HEK293 (cell line): Measurements from ENCODE around the gene KIF2C.

ENCODE experiments used
- CTCF ChIA-PET: fragments of 350-600 bp; formaldehyde crosslinking; extraction: SDS; loops from one replicate; lab custom pipeline; 2021; ENCODE audit warnings: antibody characterized with exemption; lab: Yijun Ruan, JAX
- POLR2A ChIA-PET: fragments of 300-600 bp; formaldehyde crosslinking; extraction: SDS; loops from one replicate; lab custom pipeline; 2020; ENCODE audit warnings: antibody characterized with exemption, inconsistent platforms; lab: Yijun Ruan, JAX
- H3K27ac ChIP-seq: fragments of 200-500 bp; sonication (Bioruptor generic); 2 replicates; pipeline ENCODE4 v1.5.1; 2014; ENCODE audit warnings: low read depth, low read length, control low read depth, inconsistent platforms; ENCODE audit errors: extremely low read depth
- H3K36me3 ChIP-seq, 2 experiments: fragments of 200-500 bp in 1 of 2; sonication (Bioruptor generic) in 1 of 2; 1 replicate in 1 of 2; 2 replicates in 1 of 2; pipeline ENCODE4 v1.5.1; 2014 to 2017; ENCODE audit warnings: inconsistent platforms in 2 of 2, low read length in 2 of 2; ENCODE audit not compliant: control insufficient read depth in 2 of 2, insufficient read depth in 1 of 2
- H3K4me1 ChIP-seq: fragments of 200-500 bp; sonication (Bioruptor generic); 2 replicates; pipeline ENCODE4 v1.5.1; 2014; ENCODE audit warnings: mild to moderate bottlenecking, low read length, inconsistent platforms; ENCODE audit not compliant: control insufficient read depth, insufficient read depth
- H3K4me3 ChIP-seq: 2 replicates; pipeline ENCODE4 v1.5.1; 2011; ENCODE audit warnings: low read depth, mild to moderate bottlenecking, control low read depth, low read length, moderate library complexity
- H3K9me3 ChIP-seq: fragments of 200-500 bp; sonication (Bioruptor generic); 2 replicates; pipeline ENCODE4 v1.5.1; 2014; ENCODE audit warnings: low read depth, low read length, inconsistent platforms; ENCODE audit not compliant: control insufficient read depth, insufficient read depth
- EGR2 ChIP-seq: fragments of 450-650 bp; formaldehyde crosslinking; IDR thresholded peaks from 2 replicates; pipeline ENCODE4 v1.5.1; 2016; ENCODE audit warnings: low read depth, missing biosample characterization, missing genetic modification characterization
- GLIS2 ChIP-seq: fragments of 450-650 bp; formaldehyde crosslinking; IDR thresholded peaks from 2 replicates; pipeline ENCODE4 v1.5.1; 2016; ENCODE audit warnings: missing biosample characterization, missing genetic modification characterization
- HOXC10 ChIP-seq: sonication (generic); formaldehyde crosslinking; IDR thresholded peaks from 2 replicates; pipeline ENCODE4 v1.8.1; 2023; ENCODE audit warnings: mild to moderate bottlenecking, missing genetic modification reagents
- KLF10 ChIP-seq: fragments of 450-650 bp; IDR thresholded peaks from 2 replicates; pipeline ENCODE4 v1.5.1; 2018; ENCODE audit warnings: missing biosample characterization, mild to moderate bottlenecking, missing genetic modification characterization
- SP2 ChIP-seq: fragments of 450-650 bp; formaldehyde crosslinking; IDR thresholded peaks from 2 replicates; pipeline ENCODE4 v1.5.1; 2016; ENCODE audit warnings: missing biosample characterization, missing genetic modification characterization
- WT1 ChIP-seq: fragments of 450-650 bp; formaldehyde crosslinking; IDR thresholded peaks from 2 replicates; pipeline ENCODE4 v1.5.1; 2016; ENCODE audit warnings: missing biosample characterization, missing genetic modification characterization
- ZBTB20 ChIP-seq: fragments of 450-650 bp; formaldehyde crosslinking; IDR thresholded peaks from 2 replicates; pipeline ENCODE4 v1.5.1; 2016; ENCODE audit warnings: missing biosample characterization, missing genetic modification characterization
- ZFHX2 ChIP-seq: fragments of 450-650 bp; formaldehyde crosslinking; conservative IDR thresholded peaks from 2 replicates; pipeline ENCODE4 v1.5.1; 2016; ENCODE audit warnings: missing biosample characterization, missing genetic modification characterization
- ZFP37 ChIP-seq: fragments of 450-650 bp; formaldehyde crosslinking; IDR thresholded peaks from 2 replicates; pipeline ENCODE4 v1.5.1; 2016; ENCODE audit warnings: missing biosample characterization, missing genetic modification characterization
- ZNF248 ChIP-seq: fragments of 450-650 bp; formaldehyde crosslinking; IDR thresholded peaks from 2 replicates; pipeline ENCODE4 v1.5.1; 2017; ENCODE audit warnings: missing biosample characterization, missing genetic modification characterization
- ZNF311 ChIP-seq: fragments of 450-650 bp; formaldehyde crosslinking; IDR thresholded peaks from 2 replicates; pipeline ENCODE4 v1.5.1; 2017; ENCODE audit warnings: missing biosample characterization, missing genetic modification characterization, borderline replicate concordance
- ZNF341 ChIP-seq: fragments of 450-650 bp; formaldehyde crosslinking; IDR thresholded peaks from 2 replicates; pipeline ENCODE4; 2016; ENCODE audit warnings: low read depth, missing biosample characterization, missing genetic modification characterization
- ZNF366 ChIP-seq: fragments of 450-650 bp; formaldehyde crosslinking; conservative IDR thresholded peaks from 2 replicates; pipeline ENCODE4 v1.5.1; 2016; ENCODE audit warnings: missing biosample characterization, missing genetic modification characterization
- ZNF423 ChIP-seq: fragments of 450-650 bp; formaldehyde crosslinking; IDR thresholded peaks from 2 replicates; pipeline ENCODE4 v1.5.1; 2016; ENCODE audit warnings: missing biosample characterization, missing genetic modification characterization
- ZNF548 ChIP-seq: fragments of 450-650 bp; formaldehyde crosslinking; IDR thresholded peaks from 2 replicates; pipeline ENCODE4 v1.5.1; 2016; ENCODE audit warnings: missing biosample characterization, missing genetic modification characterization
- ZNF610 ChIP-seq: fragments of 450-650 bp; formaldehyde crosslinking; IDR thresholded peaks from 2 replicates; pipeline ENCODE4 v1.5.1; 2016; ENCODE audit warnings: missing biosample characterization, missing genetic modification characterization, borderline replicate concordance
- ZNF776 ChIP-seq: fragments of 450-650 bp; formaldehyde crosslinking; IDR thresholded peaks from 2 replicates; pipeline ENCODE4 v1.5.0; 2017; ENCODE audit warnings: missing biosample characterization, missing genetic modification characterization, borderline replicate concordance
- ZSCAN23 ChIP-seq: fragments of 450-650 bp; formaldehyde crosslinking; IDR thresholded peaks from 2 replicates; pipeline ENCODE4 v1.5.1; 2016; ENCODE audit warnings: missing biosample characterization, missing genetic modification characterization
- TF ChIP-seq, protein P1 (sequence below): fragments of 450-650 bp; IDR thresholded peaks from 2 replicates; pipeline ENCODE4 v1.5.1; 2018; ENCODE audit warnings: missing biosample characterization, mild to moderate bottlenecking, missing genetic modification characterization
- TF ChIP-seq, protein P2 (sequence below): sonication (generic); formaldehyde crosslinking; IDR thresholded peaks from 2 replicates; pipeline ENCODE4 v1.8.1; 2022; ENCODE audit warnings: mild to moderate bottlenecking, moderate library complexity, missing genetic modification reagents
- TF ChIP-seq, protein P3 (sequence below): fragments of 450-650 bp; formaldehyde crosslinking; IDR thresholded peaks from 2 replicates; pipeline ENCODE4 v1.5.1; 2016; ENCODE audit warnings: missing biosample characterization, missing genetic modification characterization

KIF2C gene

DNA sequence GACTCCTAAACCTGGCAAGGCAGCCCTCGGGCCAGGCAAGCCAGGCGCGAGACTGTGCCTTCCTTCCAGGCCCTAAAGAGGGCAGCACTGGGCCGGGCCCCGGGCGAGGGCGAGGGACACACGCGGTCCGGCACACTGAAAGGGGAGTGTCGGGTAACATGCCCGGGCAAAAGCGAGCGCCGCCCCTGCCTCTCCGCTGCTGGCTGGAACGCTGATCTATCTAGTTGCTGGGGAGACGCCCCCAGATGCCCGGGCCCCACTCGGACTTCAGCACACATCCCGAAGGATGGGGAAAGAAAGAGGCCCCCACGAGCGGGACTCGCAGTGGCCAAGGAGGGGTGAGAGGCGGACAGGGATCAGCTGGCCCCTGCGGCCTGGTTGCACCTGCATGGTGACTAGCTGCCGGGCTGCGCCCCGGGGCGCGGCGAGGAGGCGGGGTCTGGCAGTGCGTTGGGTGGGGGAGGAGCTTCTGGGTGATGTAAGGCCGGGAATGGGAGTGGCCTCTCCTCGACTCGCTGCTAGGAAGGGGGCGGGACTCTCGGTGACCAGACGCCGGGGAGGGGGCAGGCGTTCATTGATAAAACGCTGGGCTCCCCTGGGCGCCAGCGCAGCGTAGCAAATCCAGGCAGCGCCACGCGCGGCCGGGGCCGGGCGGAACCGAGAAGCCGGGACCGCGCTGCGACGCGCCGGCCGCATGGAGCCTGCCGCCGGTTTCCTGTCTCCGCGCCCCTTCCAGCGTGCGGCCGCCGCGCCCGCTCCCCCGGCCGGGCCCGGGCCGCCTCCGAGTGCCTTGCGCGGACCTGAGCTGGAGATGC, 60.3 kb downstream of the KIF2C start, which contains the start of gene PLK3 (continued):
- TF ChIP-seq ZFP37 (tag by site-specific recombination) (peak; percentile 81; the same call in 1 of the 2 replicates), ZNF341 (tag by site-specific recombination) (peak; percentile 85), KLF10 (peak; percentile 96), ZNF248 (tag by site-specific recombination) (no peak), ZSCAN23 (tag by site-specific recombination) (0 out of 2 replicates have a peak, but pooled peaks have one; percentile 39)
- TF ChIP-seq, protein P1, sequence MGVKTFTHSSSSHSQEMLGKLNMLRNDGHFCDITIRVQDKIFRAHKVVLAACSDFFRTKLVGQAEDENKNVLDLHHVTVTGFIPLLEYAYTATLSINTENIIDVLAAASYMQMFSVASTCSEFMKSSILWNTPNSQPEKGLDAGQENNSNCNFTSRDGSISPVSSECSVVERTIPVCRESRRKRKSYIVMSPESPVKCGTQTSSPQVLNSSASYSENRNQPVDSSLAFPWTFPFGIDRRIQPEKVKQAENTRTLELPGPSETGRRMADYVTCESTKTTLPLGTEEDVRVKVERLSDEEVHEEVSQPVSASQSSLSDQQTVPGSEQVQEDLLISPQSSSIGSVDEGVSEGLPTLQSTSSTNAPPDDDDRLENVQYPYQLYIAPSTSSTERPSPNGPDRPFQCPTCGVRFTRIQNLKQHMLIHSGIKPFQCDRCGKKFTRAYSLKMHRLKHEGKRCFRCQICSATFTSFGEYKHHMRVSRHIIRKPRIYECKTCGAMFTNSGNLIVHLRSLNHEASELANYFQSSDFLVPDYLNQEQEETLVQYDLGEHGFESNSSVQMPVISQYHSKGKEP = peak; percentile 97
- TF ChIP-seq, protein P2, sequence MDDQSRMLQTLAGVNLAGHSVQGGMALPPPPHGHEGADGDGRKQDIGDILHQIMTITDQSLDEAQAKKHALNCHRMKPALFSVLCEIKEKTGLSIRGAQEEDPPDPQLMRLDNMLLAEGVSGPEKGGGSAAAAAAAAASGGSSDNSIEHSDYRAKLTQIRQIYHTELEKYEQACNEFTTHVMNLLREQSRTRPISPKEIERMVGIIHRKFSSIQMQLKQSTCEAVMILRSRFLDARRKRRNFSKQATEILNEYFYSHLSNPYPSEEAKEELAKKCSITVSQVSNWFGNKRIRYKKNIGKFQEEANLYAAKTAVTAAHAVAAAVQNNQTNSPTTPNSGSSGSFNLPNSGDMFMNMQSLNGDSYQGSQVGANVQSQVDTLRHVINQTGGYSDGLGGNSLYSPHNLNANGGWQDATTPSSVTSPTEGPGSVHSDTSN = no peak

DNA sequence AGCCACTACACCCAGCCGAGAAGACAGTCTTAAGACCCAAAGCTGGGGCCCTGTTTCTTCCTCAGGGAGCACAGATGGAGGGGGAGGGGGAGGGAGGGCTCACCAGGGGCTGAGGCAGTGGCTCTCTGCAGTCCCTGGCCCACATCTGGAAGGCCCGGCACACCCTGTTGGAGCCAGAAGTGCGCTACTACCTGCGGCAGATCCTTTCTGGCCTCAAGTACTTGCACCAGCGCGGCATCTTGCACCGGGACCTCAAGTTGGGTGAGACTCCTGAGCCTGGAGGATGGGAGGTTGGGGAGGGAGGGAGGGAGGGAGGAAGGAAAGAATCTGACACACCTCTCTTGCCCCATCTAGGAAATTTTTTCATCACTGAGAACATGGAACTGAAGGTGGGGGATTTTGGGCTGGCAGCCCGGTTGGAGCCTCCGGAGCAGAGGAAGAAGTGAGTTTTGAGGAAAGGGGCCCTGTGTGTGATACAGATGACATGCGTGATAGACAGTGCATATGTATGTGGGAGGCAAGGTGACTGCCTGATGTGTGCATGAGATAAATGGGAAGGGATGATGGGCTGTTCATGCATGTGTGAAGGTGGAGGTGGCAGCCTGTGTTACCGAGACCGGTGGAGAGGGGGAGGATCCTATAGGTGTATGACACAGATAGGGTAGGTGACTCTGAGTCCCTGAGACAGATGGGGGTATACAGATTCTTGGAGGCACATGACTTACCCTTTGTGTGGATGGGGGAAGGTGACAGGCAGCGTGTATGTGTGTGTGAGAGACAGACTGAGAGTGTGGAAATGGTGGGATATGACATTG, 62.1 kb downstream of the KIF2C start:
- Histone ChIP-seq H3K9me3 (no peaks in the 10 kb centered on the region), H3K27ac (no peak overlapping the region), H3K4me3 (no peak overlapping the region), H3K36me3 (peaks cover 0 to 48% of the 10 kb centered on the region in 2 experiments; a peak in 1 of 3 replicates), H3K4me1 (no peaks in the 10 kb centered on the region)
- TF ChIP-seq WT1 (tag by site-specific recombination) = no peak
- 0 out of 2 replicates have a peak, but pooled peaks have one; percentile 24 for TF ChIP-seq ZNF366
- no peak for TF ChIP-seq HOXC10 (CRISPR knock-in tag)
- TF ChIP-seq ZNF311 (tag by site-specific recombination) = no peak
- TF ChIP-seq ZNF548 (tag by site-specific recombination) = no peak
- peak; percentile 68 for TF ChIP-seq ZBTB20 (tag by site-specific recombination)
- no peak for TF ChIP-seq ZNF776
- ChIA-PET POLR2A (interaction anchor here (0.6 to 4.3 kb wide), 7 partner anchors 16 to 203 kb away, joined by 3 to 62 read pairs (median 5); partner anchors contain the start of gene RPS8), CTCF (interaction anchor here (2.0 to 4.2 kb wide), 2 partner anchors 17 to 34 kb away, joined by 6 to 28 read pairs; no protein-coding TSS in a partner anchor)

DNA sequence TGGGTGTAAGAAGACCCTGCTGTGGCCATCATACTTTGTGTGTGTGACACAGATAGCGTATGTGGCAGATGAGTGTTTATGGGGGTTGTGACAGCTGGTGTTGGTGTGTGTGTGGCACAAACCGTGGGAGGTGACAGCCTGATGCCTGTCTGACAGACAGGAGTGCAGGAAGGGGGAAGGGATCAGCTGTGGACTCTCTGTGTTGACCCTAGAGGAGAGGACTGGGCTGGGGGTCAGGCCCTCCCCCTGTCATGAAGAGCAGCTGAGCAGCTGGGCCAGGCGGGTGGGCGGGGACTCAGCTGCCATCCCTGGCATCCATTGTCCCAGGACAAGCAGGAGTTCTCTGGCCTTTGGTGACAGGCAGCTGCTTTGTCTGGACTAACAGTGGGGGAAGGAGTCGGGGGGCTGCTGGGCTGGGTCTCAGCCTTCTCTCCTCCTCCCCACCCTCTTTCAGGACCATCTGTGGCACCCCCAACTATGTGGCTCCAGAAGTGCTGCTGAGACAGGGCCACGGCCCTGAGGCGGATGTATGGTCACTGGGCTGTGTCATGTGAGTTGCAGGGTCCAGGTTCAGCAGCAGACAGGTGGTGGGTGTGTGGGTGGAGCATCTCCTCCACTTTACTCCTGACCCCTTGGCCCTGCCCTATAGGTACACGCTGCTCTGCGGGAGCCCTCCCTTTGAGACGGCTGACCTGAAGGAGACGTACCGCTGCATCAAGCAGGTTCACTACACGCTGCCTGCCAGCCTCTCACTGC, 62.8 kb downstream of the KIF2C start:
- Histone ChIP-seq H3K27ac (no peak overlapping the region), H3K36me3 (peaks cover 0 to 52% of the 10 kb centered on the region in 2 experiments; a peak in 1 of 3 replicates), H3K4me1 (peaks cover under 1% of the 10 kb centered on the region; the same call in 1 of the 2 replicates), H3K4me3 (no peak overlapping the region), H3K9me3 (no peaks in the 10 kb centered on the region)
- POLR2A ChIA-PET = interaction anchor here (0.8 kb wide), 1 partner anchor 22 kb away, joined by 3 read pairs; no protein-coding TSS in a partner anchor
- peak; percentile 51; the same call in 1 of the 2 replicates for TF ChIP-seq GLIS2 (tag by site-specific recombination)
- TF ChIP-seq, protein P3, sequence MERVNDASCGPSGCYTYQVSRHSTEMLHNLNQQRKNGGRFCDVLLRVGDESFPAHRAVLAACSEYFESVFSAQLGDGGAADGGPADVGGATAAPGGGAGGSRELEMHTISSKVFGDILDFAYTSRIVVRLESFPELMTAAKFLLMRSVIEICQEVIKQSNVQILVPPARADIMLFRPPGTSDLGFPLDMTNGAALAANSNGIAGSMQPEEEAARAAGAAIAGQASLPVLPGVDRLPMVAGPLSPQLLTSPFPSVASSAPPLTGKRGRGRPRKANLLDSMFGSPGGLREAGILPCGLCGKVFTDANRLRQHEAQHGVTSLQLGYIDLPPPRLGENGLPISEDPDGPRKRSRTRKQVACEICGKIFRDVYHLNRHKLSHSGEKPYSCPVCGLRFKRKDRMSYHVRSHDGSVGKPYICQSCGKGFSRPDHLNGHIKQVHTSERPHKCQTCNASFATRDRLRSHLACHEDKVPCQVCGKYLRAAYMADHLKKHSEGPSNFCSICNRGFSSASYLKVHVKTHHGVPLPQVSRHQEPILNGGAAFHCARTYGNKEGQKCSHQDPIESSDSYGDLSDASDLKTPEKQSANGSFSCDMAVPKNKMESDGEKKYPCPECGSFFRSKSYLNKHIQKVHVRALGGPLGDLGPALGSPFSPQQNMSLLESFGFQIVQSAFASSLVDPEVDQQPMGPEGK = peak; percentile 27; the same call in 1 of the 2 replicates
- peak; percentile 69; the same call in 1 of the 2 replicates for TF ChIP-seq EGR2
- no peak for TF ChIP-seq ZNF610
- no peak for TF ChIP-seq ZNF423 (tag by site-specific recombination)
- peak; percentile 81 for TF ChIP-seq ZFHX2 (tag by site-specific recombination)
- TF ChIP-seq SP2 (tag by site-specific recombination) = no peak
- CTCF ChIA-PET = no interaction called here
